Measurements from ENCODE around the gene FCN1. TPM values are rescaled to one million over a fixed set of nuclear protein-coding genes. Genes with fewer than 3 reads are reported as not detected.
"Not testable (repeated sequence)": the region's sequence is repeated elsewhere in the genome, so short reads cannot be mapped to it uniquely, and the experiment has no call there.

FCN1 gene
- total RNA-seq, 2 experiments from 2014 or later: not detected

- peaks cover 12% of the 10 kb centered on the region for H3K27me3 Mint-ChIP-seq
- ChIA-PET POLR2A (no interaction called here), CTCF (interaction anchor here (0.7 to 1.8 kb wide), 3 partner anchors 41 to 160 kb away, joined by 3 to 5 read pairs (median 4); no protein-coding TSS in a partner anchor)
- peaks cover 9% of the 10 kb centered on the region for H3K4me1 Mint-ChIP-seq (ENCODE audit: low read depth)
- H3K4me3 Mint-ChIP-seq: peak overlapping the region; percentile 20
- intact Hi-C loops (cut with micrococcal nuclease): no loop called here
- no peak for TF ChIP-seq CTCF (IDR thresholded peaks at IDR 0.05)
- ATAC-seq: peak; percentile 93
- H3K9me3 Mint-ChIP-seq: peaks cover 2% of the 10 kb centered on the region
- no peaks in the 10 kb centered on the region for H3K36me3 Mint-ChIP-seq (ENCODE audit: low read depth)
- DNase-seq: peak; percentile 73
- H3K27ac Mint-ChIP-seq: peak overlapping the region; percentile 84
Observed at GRCh38 chr9:134858051-134858841, 59.5 kb downstream of the FCN1 start.

GRCh38 chr9:134857451-134857850 is 60.3 kb downstream of the FCN1 start:
- ATAC-seq; H3K36me3 Mint-ChIP-seq (ENCODE audit: low read depth); intact Hi-C loops (cut with micrococcal nuclease); H3K9me3 Mint-ChIP-seq; POLR2A ChIA-PET; H3K4me1 Mint-ChIP-seq (ENCODE audit: low read depth); DNase-seq; CTCF ChIA-PET; H3K4me3 Mint-ChIP-seq: not testable (repeated sequence)
- H3K27ac Mint-ChIP-seq: peak overlapping the region; percentile 40
- H3K27me3 Mint-ChIP-seq: peaks cover 12% of the 10 kb centered on the region

GRCh38 chr9:134855900-134856377 is 61.8 kb downstream of the FCN1 start:
- ChIA-PET CTCF (no interaction called here), POLR2A (no interaction called here)
- Mint-ChIP-seq H3K4me1 (ENCODE audit: low read depth) (peaks cover 9% of the 10 kb centered on the region), H3K36me3 (ENCODE audit: low read depth) (no peaks in the 10 kb centered on the region), H3K9me3 (peaks cover 2% of the 10 kb centered on the region), H3K27me3 (peaks cover 12% of the 10 kb centered on the region), H3K4me3 (no peak overlapping the region), H3K27ac (no peak overlapping the region)
- DNase-seq (no peak), ATAC-seq (no peak)
- TF ChIP-seq CTCF (IDR thresholded peaks at IDR 0.05): no peak
- intact Hi-C loops (cut with micrococcal nuclease): no loop called here

Other genes starting within 250 kb of the FCN1 start
- gene FCN2, start 37.1 kb downstream of the FCN1 start, total RNA-seq: not detected
- not detected for gene OLFM1, start 169.8 kb upstream of the FCN1 start, total RNA-seq

Data from activated CD8-positive, alpha-beta T cell treated with anti-CD3 and anti-CD28 coated beads for 36 hours (primary cell).